Bone marrow (tissue), 2 donors: Measurements from ENCODE around the gene CFAP97D1.
A peak's percentile ranks its signal among the peaks of the same experiment; 100 is the strongest.

ENCODE experiments used
- DNase-seq, 2 donors: peaks; one replicate each; lab custom pipeline; 2025; lab: John Stamatoyannopoulos, UW

Gene CFAP97D1

DNA sequence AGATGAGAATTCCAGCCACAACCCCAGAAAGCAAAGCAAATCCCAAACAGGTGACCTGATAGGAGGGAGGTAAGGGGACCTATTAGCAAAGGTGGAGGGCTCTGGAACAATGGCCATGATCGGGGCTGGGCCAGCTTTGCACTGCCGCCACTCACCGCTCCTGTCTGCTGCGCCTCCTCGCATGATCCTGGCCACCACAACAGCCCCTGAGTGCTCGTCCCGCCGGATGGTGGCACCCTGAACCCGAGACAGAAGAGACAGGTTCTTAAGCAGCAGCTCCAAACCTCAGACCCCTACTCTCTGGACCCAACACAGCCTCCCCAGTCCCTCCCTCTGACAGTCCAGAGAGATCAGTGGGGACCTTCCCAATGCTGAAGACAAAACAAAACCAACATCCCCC, 47.4 kb downstream of the CFAP97D1 start:
- DNase-seq = no peak

DNA sequence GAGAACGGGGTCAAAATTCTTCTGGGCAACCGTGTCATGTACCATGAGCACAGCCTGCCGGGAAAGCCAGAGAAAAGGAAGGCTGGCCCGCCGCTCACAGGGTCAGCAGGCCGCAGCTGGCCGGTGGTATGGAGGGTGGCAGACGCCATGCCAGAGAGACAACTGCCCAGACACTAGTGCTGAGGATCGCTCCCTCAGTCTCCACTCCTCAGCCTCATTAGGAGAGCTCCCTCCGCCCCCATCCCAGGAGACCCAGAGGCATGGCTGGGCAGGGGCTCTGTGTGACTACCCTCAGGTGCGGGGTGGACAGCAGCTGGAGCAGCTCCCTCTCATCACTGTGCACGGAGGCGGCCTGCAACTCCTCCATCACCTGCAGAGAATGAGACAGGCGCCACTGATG, 49.5 kb downstream of the CFAP97D1 start:
- DNase-seq = no peak

DNA sequence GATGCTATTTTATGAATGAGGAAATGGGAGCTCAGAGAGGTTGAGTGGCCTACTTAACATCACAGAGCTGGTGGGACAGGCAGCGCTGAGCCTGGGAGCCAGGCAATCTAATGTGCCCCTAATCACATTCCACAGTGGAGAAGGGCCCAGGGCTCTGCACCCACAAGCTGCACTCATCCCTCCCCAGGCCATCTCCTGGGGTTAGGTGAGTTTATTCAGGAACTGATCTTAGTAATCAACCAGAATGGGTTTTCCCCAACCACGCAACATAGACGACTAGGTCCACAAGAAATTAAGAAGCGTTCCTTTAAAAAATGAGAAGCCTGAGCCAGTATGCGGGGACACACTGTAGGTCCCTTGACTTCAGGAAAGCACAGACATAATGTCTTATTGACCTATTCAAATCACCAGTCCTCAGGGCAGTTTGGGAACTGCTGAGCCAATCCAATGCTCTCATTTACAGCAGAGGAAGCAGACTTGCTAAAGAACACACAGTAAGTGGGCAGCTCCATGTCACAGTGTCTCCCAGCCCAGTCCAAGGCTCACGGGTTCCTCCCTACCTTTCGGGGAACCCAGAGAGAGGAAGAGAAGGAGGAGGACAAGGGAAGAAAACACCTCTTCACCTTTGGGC, 50.4 kb downstream of the CFAP97D1 start:
- no peak for DNase-seq

DNA sequence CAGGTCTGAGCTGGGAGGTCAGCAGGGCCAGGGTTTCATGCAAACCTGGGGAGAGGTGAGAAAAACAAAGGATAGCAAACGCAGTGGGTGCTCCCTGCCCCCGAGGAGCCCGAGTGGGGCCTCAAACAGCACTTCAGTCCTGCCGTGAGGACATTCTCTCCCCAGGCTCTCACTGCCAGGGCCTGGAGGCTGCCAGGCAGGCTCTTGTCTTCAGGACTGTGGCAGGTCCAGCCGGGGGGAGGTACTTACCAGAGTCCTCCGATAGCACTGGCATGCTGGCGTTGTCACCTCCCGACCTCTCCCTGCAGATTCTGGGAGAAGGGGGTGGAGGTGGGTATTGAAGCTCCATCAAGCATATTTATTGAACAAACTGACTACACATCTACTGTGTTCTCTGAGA, 51.4 kb downstream of the CFAP97D1 start:
- no peak for DNase-seq

DNA sequence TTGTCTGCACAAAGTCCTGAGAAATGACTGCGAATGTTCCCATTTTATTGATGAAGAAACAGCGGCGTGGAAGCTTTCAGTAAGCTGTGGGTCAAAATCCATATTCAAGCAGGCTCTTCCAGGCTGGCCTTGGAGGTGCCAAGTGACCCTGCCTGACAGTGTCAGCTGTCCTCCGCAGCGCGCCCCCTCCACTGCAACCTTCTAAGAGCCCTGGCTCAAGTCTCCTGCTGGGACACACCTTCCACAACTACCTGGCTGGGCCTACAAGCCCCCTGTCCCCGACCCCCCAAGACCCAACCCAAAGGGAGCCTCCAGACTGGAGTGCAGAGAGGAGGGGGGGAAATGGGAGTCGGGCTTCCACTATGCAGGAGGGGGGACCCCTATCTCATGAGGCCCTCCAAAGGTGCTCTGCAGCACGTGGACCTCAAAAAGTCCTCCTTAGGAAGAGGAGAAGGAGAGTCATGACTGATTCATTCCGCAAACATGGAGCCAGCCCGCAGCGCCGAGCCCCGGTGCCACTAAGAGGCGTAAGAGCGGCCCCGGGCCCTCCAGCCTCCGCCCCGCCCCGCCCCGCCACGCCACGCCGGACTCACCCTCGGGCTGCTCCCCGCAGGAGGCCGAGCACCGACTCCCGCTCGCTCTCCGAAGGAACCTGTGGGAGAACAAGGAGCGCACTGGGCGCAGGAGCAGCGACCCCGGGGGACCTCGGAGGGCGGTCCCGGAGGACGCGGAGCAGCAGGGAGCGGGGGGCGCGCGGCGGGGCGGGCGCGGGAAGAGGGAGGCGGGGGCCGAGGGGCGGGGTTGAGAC, 52.1 kb downstream of the CFAP97D1 start:
- DNase-seq = peak in 1 of 2 donors; percentile 18

DNA sequence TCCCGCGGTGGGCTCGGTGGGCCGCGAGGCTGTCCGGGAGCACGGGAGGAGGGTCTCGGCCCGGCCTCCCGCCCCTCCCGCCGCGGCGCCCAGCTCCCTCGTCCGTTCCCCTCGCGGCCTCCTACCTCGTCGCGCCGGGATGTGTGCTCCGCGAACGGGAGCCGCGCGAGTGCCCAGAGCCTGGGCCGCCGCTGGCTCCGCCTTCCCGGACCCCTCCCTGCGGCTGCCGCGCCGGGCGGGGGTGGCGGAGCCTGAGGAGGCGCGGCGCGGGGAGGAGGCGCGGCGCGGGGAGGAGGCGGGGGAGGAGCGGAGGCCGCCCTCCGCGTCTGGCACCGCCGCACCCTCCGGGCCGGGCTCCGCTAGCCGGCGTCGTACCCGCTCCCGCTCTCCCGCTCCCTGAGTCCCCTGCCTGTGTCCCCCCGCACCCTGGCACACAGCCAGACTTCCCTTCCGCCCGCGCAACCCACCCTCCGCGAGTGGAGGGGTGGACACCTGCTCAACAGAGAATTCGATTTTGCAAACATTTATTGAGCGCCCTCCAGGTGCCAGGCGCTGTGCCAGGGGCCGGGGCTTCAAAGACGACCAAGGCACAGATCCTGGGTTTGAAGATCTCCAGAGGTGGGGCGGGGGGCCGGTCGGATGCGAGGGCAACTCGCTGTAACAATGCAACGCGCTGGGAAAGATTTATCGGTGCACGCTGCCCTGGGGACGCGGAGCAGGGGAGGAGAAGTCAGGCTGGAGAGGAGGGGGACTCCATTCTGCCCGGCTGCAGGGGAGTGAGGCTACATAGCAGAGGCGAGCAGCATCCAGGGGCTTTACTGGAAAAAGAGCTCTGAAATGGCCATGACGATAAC, 53.0 kb downstream of the CFAP97D1 start, which contains the start of gene MPP3:
MPP3 (minus strand) TSS at position 171 of the 854 bp plus-strand sequence. CDS start 1,240 bp downstream, outside the sequence.
- no peak for DNase-seq

DNA sequence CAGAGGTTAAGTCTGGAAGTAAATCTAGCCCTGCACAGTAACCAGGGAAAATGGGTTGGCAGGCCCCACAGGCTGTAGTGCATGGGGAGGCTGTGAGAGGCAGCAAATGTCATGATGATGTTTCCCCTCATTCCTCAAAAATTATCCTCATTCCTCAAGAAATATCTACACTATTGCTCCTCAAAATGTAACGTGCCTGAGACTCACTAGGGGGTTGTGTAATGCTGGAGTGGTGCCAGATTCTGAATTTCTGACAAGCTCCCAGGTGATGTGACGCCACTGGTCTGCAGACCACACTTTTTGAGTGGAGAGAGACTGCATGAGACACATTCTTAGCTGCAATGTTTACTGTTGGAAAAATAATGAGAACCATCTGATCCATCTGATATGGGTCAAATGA, 53.9 kb downstream of the CFAP97D1 start:
- DNase-seq = no peak
